NB4 (cell line): Measurements from ENCODE around the gene ZNF609.
A peak's percentile ranks its signal among the peaks of the same experiment; 100 is the strongest.

Experiments
- DNase-seq: peaks from one replicate; pipeline ENCODE4 v3.0.0; 2010; ENCODE audit warnings: low read depth
- H3K4me3 ChIP-seq: one replicate; pipeline ENCODE4 v1.5.1; 2011; ENCODE audit warnings: mild to moderate bottlenecking, low read depth, low read length, moderate library complexity
- MYC ChIP-seq: IDR thresholded peaks from 2 replicates; pipeline ENCODE4 v1.6.1; 2011; ENCODE audit warnings: low read depth, low read length
- POLR2A ChIP-seq: IDR thresholded peaks from 2 replicates; pipeline ENCODE4 v1.6.1; 2011; ENCODE audit warnings: mild to moderate bottlenecking; ENCODE audit not compliant: insufficient read length; ENCODE audit errors: extremely low read depth
- TF ChIP-seq, protein P1 (sequence below): IDR thresholded peaks from 2 replicates; pipeline ENCODE4 v1.6.1; 2011; ENCODE audit warnings: low read depth, low read length
- TF ChIP-seq, protein P2 (sequence below): IDR thresholded peaks from one replicate; pipeline ENCODE4 v1.5.1; 2012; ENCODE audit warnings: low read depth, low read length

The ZNF609 gene

DNA sequence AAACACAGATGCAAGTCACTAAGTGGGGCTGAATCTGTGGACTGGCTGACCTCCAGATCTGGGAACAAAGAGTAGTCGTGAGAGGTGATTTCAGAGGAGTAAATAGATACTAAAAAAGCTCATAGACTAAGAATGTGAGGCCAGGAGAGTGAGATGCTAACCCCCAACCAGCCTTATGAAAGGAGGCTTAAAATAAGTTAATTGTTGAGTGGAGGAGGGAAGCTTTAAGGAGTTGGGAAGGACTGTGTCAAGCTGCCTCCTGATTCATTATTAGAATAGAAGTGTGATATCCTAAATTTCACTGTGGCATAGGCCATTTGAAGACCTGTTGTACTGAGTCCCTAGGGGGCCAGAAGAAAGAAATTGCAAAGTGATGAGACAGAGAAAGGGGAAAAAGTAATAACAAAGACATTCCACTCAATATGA is 207.4 kb downstream of the ZNF609 start:
- TF ChIP-seq, protein P1, sequence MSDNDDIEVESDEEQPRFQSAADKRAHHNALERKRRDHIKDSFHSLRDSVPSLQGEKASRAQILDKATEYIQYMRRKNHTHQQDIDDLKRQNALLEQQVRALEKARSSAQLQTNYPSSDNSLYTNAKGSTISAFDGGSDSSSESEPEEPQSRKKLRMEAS, result no peak
- TF ChIP-seq POLR2A, result no peak
- TF ChIP-seq, protein P2, sequence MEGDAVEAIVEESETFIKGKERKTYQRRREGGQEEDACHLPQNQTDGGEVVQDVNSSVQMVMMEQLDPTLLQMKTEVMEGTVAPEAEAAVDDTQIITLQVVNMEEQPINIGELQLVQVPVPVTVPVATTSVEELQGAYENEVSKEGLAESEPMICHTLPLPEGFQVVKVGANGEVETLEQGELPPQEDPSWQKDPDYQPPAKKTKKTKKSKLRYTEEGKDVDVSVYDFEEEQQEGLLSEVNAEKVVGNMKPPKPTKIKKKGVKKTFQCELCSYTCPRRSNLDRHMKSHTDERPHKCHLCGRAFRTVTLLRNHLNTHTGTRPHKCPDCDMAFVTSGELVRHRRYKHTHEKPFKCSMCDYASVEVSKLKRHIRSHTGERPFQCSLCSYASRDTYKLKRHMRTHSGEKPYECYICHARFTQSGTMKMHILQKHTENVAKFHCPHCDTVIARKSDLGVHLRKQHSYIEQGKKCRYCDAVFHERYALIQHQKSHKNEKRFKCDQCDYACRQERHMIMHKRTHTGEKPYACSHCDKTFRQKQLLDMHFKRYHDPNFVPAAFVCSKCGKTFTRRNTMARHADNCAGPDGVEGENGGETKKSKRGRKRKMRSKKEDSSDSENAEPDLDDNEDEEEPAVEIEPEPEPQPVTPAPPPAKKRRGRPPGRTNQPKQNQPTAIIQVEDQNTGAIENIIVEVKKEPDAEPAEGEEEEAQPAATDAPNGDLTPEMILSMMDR, result no peak
- no peak for TF ChIP-seq MYC
- no peak for DNase-seq
- no peak overlapping the region for H3K4me3 ChIP-seq

DNA sequence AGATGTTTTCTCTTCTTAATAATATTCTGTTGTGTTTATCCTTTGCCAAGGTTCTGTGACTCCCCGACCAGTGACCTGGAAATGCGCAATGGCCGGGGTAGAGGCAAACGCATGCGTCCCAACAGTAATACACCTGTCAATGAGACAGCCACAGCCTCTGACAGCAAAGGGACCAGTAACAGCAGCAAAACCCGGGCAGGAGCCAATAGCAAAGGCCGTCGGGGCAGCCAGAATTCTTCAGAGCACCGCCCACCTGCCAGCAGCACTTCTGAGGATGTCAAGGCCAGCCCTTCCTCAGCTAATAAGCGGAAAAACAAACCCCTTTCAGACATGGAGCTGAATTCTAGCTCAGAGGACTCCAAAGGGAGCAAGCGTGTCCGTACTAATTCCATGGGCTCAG is 213.5 kb downstream of the ZNF609 start:
- no peak overlapping the region for H3K4me3 ChIP-seq
- no peak for DNase-seq
- TF ChIP-seq, protein P1, result no peak
- TF ChIP-seq, protein P2, result no peak
- no peak for TF ChIP-seq MYC
- no peak for TF ChIP-seq POLR2A

DNA sequence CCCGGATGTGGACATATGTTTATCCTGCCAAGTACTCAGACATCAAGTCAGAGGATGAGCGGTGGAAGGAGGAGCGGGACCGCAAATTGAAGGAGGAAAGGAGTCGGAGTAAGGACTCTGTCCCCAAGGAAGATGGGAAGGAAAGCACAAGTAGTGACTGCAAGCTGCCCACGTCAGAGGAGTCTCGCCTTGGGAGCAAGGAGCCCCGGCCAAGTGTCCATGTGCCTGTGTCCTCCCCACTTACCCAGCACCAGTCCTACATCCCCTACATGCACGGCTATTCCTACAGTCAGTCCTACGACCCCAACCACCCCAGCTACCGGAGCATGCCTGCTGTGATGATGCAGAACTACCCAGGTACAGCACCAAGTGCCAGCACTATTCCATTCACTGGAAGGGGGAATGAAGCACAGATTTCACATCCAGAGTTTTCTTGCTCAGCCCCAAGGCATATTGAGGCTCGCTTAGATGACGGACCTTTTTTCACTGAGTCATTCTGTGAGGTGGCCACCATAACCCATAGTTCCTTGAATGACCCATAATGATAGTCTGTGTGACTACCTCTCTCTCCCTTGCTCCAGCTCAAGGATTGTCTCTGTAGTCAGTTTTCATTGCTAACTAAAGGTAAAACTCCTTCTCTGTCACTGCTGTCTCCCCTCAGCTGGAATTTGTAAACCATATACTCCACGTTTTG is 217.9 kb downstream of the ZNF609 start:
- H3K4me3 ChIP-seq, result no peak overlapping the region
- no peak for DNase-seq
- no peak for TF ChIP-seq POLR2A
- TF ChIP-seq, protein P1, result no peak
- TF ChIP-seq MYC, result no peak
- TF ChIP-seq, protein P2, result no peak

DNA sequence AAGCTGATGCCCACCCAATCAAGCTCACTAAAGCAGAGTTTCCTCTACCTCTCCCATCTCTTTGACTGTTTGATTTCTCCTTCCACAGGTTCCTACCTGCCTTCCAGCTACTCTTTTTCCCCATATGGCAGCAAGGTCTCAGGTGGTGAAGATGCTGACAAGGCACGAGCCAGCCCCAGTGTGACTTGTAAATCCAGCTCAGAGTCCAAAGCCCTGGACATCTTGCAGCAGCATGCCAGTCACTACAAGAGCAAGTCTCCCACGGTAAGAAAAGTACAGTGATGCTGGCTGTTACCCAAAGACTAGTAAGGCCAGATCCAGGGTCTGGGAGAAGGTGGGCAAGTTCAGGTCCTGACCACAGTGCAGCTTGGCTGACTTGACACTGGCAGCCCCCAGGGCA is 219.7 kb downstream of the ZNF609 start:
- TF ChIP-seq, protein P1, result no peak
- TF ChIP-seq POLR2A (no peak), MYC (no peak)
- TF ChIP-seq, protein P2, result no peak
- H3K4me3 ChIP-seq, result no peak overlapping the region
- no peak for DNase-seq

DNA sequence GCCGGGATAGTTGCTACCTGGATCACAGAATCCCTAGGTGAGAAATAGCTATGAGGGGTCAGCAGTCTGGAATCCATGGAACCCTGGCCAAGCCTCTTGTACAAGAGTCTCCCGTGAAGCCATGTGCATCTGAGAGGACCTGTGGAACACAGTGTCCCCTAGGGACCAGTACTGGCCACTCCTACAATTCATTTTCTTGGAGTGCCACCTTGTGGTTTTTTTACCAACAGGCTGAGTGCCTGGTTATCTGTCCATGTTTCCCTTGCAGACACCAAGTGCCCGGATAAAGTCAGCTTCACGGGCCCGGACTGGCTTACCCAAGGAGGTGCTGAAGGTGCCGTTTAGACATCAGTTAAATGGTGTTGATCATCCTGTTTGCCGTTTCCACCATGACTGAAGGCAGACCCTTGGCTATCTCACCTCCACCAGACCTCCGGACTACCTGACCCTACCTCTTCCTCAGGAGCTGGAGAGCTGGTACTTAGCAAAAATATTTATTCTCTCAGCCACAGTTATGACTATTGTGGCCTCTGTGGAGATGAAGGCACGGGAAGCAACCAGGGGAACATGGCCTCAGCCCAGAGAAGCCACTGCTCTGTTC is 221.1 kb downstream of the ZNF609 start:
- no peak for TF ChIP-seq POLR2A
- TF ChIP-seq, protein P2, result peak; percentile 32
- TF ChIP-seq MYC, result 0 out of 2 replicates have a peak, but pooled peaks have one; percentile 24
- TF ChIP-seq, protein P1, result peak; percentile 66

More for the DNA sequence above, 221.1 kb downstream of the ZNF609 start:
- H3K4me3 ChIP-seq, result no peak overlapping the region
- DNase-seq, result peak; percentile 74
